Upper lobe of left lung (tissue), 4 donors: Measurements from ENCODE around the gene CPSF4L.

Experiments
- CTCF ChIP-seq, 6 experiments: fragments of 450-650 bp in 4 of 6; fragments of 200-600 bp in 2 of 6; sonication (generic) in 2 of 6; IDR thresholded peaks; one replicate each; pipeline ENCODE4 v1.5.1; 2016 to 2019; ENCODE audit warnings: antibody characterized with exemption in 6 of 6
- EP300 ChIP-seq, 4 donors: sonication (generic); formaldehyde crosslinking; IDR thresholded peaks; one replicate each; pipeline ENCODE4 v1.5.1; 2017; ENCODE audit warnings: antibody characterized with exemption in 4 of 4, control low read depth in 2 of 4
- POLR2A ChIP-seq, 4 donors: fragments of 450-650 bp; IDR thresholded peaks; one replicate each; pipeline ENCODE4 v1.5.1; 2016 to 2017; ENCODE audit warnings: antibody characterized with exemption in 4 of 4, mild to moderate bottlenecking in 2 of 4
- POLR2AphosphoS5 ChIP-seq, 2 donors: sonication (generic); formaldehyde crosslinking; IDR thresholded peaks; one replicate each; pipeline ENCODE4 v1.5.1; 2017; ENCODE audit warnings: antibody characterized with exemption in 2 of 2

GRCh38 chr17:73227379-73227778, 34.3 kb downstream of the CPSF4L start:
- TF ChIP-seq POLR2A (IDR thresholded peaks at IDR 0.05), result no peak
- TF ChIP-seq CTCF (IDR thresholded peaks at IDR 0.05), result no peak
- no peak for TF ChIP-seq EP300 (IDR thresholded peaks at IDR 0.05)
- TF ChIP-seq POLR2AphosphoS5 (IDR thresholded peaks at IDR 0.05), result no peak
